ENCODE measurements around the gene CPT1A. TPM values are rescaled to one million over a fixed set of nuclear protein-coding genes. Genes with fewer than 3 reads are reported as not detected.
A peak's percentile ranks its signal among the peaks of the same experiment; 100 is the strongest.
"Not testable (repeated sequence)": the region's sequence is repeated elsewhere in the genome, so short reads cannot be mapped to it uniquely, and the experiment has no call there.

Gene CPT1A
- total and polyA plus RNA-seq, 9 donors = 9.2 to 15.4 (median 11.9) TPM

- Histone ChIP-seq H3K9me3 (replicated peaks; ENCODE audit: control insufficient read depth, low read depth, low read length) (no peaks in the 10 kb centered on the region), H3K27me3 (ENCODE audit: control insufficient read depth, insufficient read depth, low read length) (no peaks in the 10 kb centered on the region), H3K27ac (ENCODE audit: low read length) (no peak overlapping the region), H3K4me3 (ENCODE audit: low read length) (peak overlapping the region; percentile 43), H3K4me1 (ENCODE audit: control insufficient read depth, insufficient read depth, low read length) (peaks cover 19% of the 10 kb centered on the region), H3K36me3 (ENCODE audit: control insufficient read depth, insufficient read depth, low read length) (no peaks in the 10 kb centered on the region)
- DNase-seq = peak; percentile 59
- WGBS (ENCODE audit: insufficient coverage) = 29% methylated on average over 5 of the region's 9 CpGs
Observed at GRCh38 chr11:68870470-68870869, 28.8 kb upstream of the CPT1A start.

- 86% methylated on average over 11 of the region's 18 CpGs for WGBS (ENCODE audit: insufficient coverage)
- no peak overlapping the region for H3K4me3 ChIP-seq (ENCODE audit: low read length)
- H3K27ac ChIP-seq (ENCODE audit: low read length) = no peak overlapping the region
- H3K27me3 ChIP-seq (ENCODE audit: control insufficient read depth, insufficient read depth, low read length) = no peaks in the 10 kb centered on the region
- no peak for DNase-seq
- H3K9me3 ChIP-seq (replicated peaks; ENCODE audit: control insufficient read depth, low read depth, low read length) = peaks cover 7% of the 10 kb centered on the region
- no peaks in the 10 kb centered on the region for H3K36me3 ChIP-seq (ENCODE audit: control insufficient read depth, insufficient read depth, low read length)
- peaks cover 15% of the 10 kb centered on the region for H3K4me1 ChIP-seq (ENCODE audit: control insufficient read depth, insufficient read depth, low read length)
Observed at GRCh38 chr11:68868221-68868835, 26.6 kb upstream of the CPT1A start.

GRCh38 chr11:68867066-68867465 lies 25.4 kb upstream of the CPT1A start:
- no peaks in the 10 kb centered on the region for H3K27me3 ChIP-seq (ENCODE audit: control insufficient read depth, insufficient read depth, low read length)
- no peaks in the 10 kb centered on the region for H3K36me3 ChIP-seq (ENCODE audit: control insufficient read depth, insufficient read depth, low read length)
- 52% methylated on average over 5 of the region's 6 CpGs for WGBS (ENCODE audit: insufficient coverage)
- DNase-seq = no peak
- H3K9me3 ChIP-seq (replicated peaks; ENCODE audit: control insufficient read depth, low read depth, low read length) = peaks cover 7% of the 10 kb centered on the region
- H3K4me3 ChIP-seq (ENCODE audit: low read length) = no peak overlapping the region
- peaks cover 12% of the 10 kb centered on the region for H3K4me1 ChIP-seq (ENCODE audit: control insufficient read depth, insufficient read depth, low read length)
- H3K27ac ChIP-seq (ENCODE audit: low read length) = no peak overlapping the region

- no peak overlapping the region for H3K4me3 ChIP-seq (ENCODE audit: low read length)
- 71% methylated on average over 6 of the region's 11 CpGs for WGBS (ENCODE audit: insufficient coverage)
- H3K4me1 ChIP-seq (ENCODE audit: control insufficient read depth, insufficient read depth, low read length) = peaks cover 8% of the 10 kb centered on the region
Observed at GRCh38 chr11:68865241-68865640, 23.5 kb upstream of the CPT1A start.

GRCh38 chr11:68863553-68864265 lies 22.0 kb upstream of the CPT1A start:
- H3K27me3 ChIP-seq (ENCODE audit: control insufficient read depth, insufficient read depth, low read length) = no peaks in the 10 kb centered on the region
- WGBS (ENCODE audit: insufficient coverage) = no CpG with 5 or more reads among the region's 3 CpGs
- no peak overlapping the region for H3K4me3 ChIP-seq (ENCODE audit: low read length)
- peaks cover 7% of the 10 kb centered on the region for H3K9me3 ChIP-seq (replicated peaks; ENCODE audit: control insufficient read depth, low read depth, low read length)
- DNase-seq = no peak
- no peaks in the 10 kb centered on the region for H3K36me3 ChIP-seq (ENCODE audit: control insufficient read depth, insufficient read depth, low read length)
- no peak overlapping the region for H3K27ac ChIP-seq (ENCODE audit: low read length)
- no peaks in the 10 kb centered on the region for H3K4me1 ChIP-seq (ENCODE audit: control insufficient read depth, insufficient read depth, low read length)

More at GRCh38 chr11:68865241-68865640, 23.5 kb upstream of the CPT1A start:
- no peak for DNase-seq
- Histone ChIP-seq H3K9me3 (replicated peaks; ENCODE audit: control insufficient read depth, low read depth, low read length) (peaks cover 7% of the 10 kb centered on the region), H3K27me3 (ENCODE audit: control insufficient read depth, insufficient read depth, low read length) (no peaks in the 10 kb centered on the region), H3K36me3 (ENCODE audit: control insufficient read depth, insufficient read depth, low read length) (no peaks in the 10 kb centered on the region), H3K27ac (ENCODE audit: low read length) (no peak overlapping the region)

GRCh38 chr11:68862421-68862820 lies 20.7 kb upstream of the CPT1A start:
- Histone ChIP-seq H3K4me3 (ENCODE audit: low read length) (no peak overlapping the region), H3K27ac (ENCODE audit: low read length) (no peak overlapping the region), H3K27me3 (ENCODE audit: control insufficient read depth, insufficient read depth, low read length) (no peaks in the 10 kb centered on the region), H3K36me3 (ENCODE audit: control insufficient read depth, insufficient read depth, low read length) (no peaks in the 10 kb centered on the region), H3K9me3 (replicated peaks; ENCODE audit: control insufficient read depth, low read depth, low read length) (peaks cover 7% of the 10 kb centered on the region), H3K4me1 (ENCODE audit: control insufficient read depth, insufficient read depth, low read length) (no peaks in the 10 kb centered on the region)
- no peak for DNase-seq
- 87% methylated on average over 4 of the region's 6 CpGs for WGBS (ENCODE audit: insufficient coverage)

GRCh38 chr11:68859123-68859522 lies 17.4 kb upstream of the CPT1A start:
- peaks cover 6% of the 10 kb centered on the region for H3K9me3 ChIP-seq (replicated peaks; ENCODE audit: control insufficient read depth, low read depth, low read length)
- WGBS (ENCODE audit: insufficient coverage) = 46% methylated on average over 4 of the region's 8 CpGs
- peaks cover 15% of the 10 kb centered on the region for H3K27me3 ChIP-seq (ENCODE audit: control insufficient read depth, insufficient read depth, low read length)
- no peaks in the 10 kb centered on the region for H3K36me3 ChIP-seq (ENCODE audit: control insufficient read depth, insufficient read depth, low read length)
- no peak overlapping the region for H3K4me3 ChIP-seq (ENCODE audit: low read length)
- no peak overlapping the region for H3K27ac ChIP-seq (ENCODE audit: low read length)
- H3K4me1 ChIP-seq (ENCODE audit: control insufficient read depth, insufficient read depth, low read length) = peaks cover 12% of the 10 kb centered on the region
- no peak for DNase-seq

- DNase-seq = no peak
- H3K9me3 ChIP-seq (replicated peaks; ENCODE audit: control insufficient read depth, low read depth, low read length) = no peaks in the 10 kb centered on the region
- no peak overlapping the region for H3K27ac ChIP-seq (ENCODE audit: low read length)
- H3K4me1 ChIP-seq (ENCODE audit: control insufficient read depth, insufficient read depth, low read length) = peaks cover 13% of the 10 kb centered on the region
- no peak overlapping the region for H3K4me3 ChIP-seq (ENCODE audit: low read length)
- WGBS (ENCODE audit: insufficient coverage) = no CpG with 5 or more reads among the region's 8 CpGs
- H3K36me3 ChIP-seq (ENCODE audit: control insufficient read depth, insufficient read depth, low read length) = no peaks in the 10 kb centered on the region
- H3K27me3 ChIP-seq (ENCODE audit: control insufficient read depth, insufficient read depth, low read length) = peaks cover 33% of the 10 kb centered on the region
Observed at GRCh38 chr11:68857037-68857586, 15.4 kb upstream of the CPT1A start.

GRCh38 chr11:68856425-68857030 lies 14.8 kb upstream of the CPT1A start:
- H3K36me3 ChIP-seq (ENCODE audit: control insufficient read depth, insufficient read depth, low read length); H3K4me3 ChIP-seq (ENCODE audit: low read length); H3K9me3 ChIP-seq (replicated peaks; ENCODE audit: control insufficient read depth, low read depth, low read length); DNase-seq; H3K27ac ChIP-seq (ENCODE audit: low read length): not testable (repeated sequence)
- WGBS (ENCODE audit: insufficient coverage) = 82% methylated on average over 12 of the region's 21 CpGs
- H3K27me3 ChIP-seq (ENCODE audit: control insufficient read depth, insufficient read depth, low read length) = peaks cover 33% of the 10 kb centered on the region
- H3K4me1 ChIP-seq (ENCODE audit: control insufficient read depth, insufficient read depth, low read length) = peaks cover 13% of the 10 kb centered on the region
